ENCODE measurements around the gene ACER3. TPM values are rescaled to one million over a fixed set of nuclear protein-coding genes. Genes with fewer than 3 reads are reported as not detected.

The ACER3 gene
- total and polyA plus RNA-seq, 2 of the 4 experiments (the other 2 are of a cell fraction) = 3.5 to 10.0 TPM

- no peak overlapping the region for H2BK15ac ChIP-seq (ENCODE audit: low read depth, low read length)
- H3K9ac ChIP-seq (ENCODE audit: low read depth, low read length) = no peak overlapping the region
- no peak overlapping the region for H3K18ac ChIP-seq (ENCODE audit: low read depth, low read length)
- H3K4me2 ChIP-seq (ENCODE audit: low read depth, low read length) = no peak overlapping the region
- H3K4me1 ChIP-seq (ENCODE audit: control insufficient read depth, insufficient read depth, low read length) = no peaks in the 10 kb centered on the region
- no peak overlapping the region for H2AFZ ChIP-seq (replicated peaks; ENCODE audit: low read length, poor library complexity)
- H4K5ac ChIP-seq (ENCODE audit: low read depth, low read length) = no peak overlapping the region
- no peak for TF ChIP-seq POLR2A (IDR thresholded peaks at IDR 0.05; ENCODE audit: low read depth, low read length)
- no peak for TF ChIP-seq CTCF (conservative IDR thresholded peaks at IDR 0.05; ENCODE audit: low read depth, low read length)
- TF ChIP-seq RFX5 (IDR thresholded peaks at IDR 0.05; ENCODE audit: low read depth, low read length) = no peak
- no peak for TF ChIP-seq FOS (IDR thresholded peaks at IDR 0.05; ENCODE audit: low read depth, low read length)
- no peak for TF ChIP-seq ELK1 (IDR thresholded peaks at IDR 0.05; ENCODE audit: borderline replicate concordance, low read depth, low read length)
- no peak for TF ChIP-seq SMC3 (IDR thresholded peaks at IDR 0.05; ENCODE audit: low read depth, low read length)
- no peak for TF ChIP-seq USF2 (IDR thresholded peaks at IDR 0.05; ENCODE audit: low read depth, low read length)
- no peak for TF ChIP-seq MXI1 (IDR thresholded peaks at IDR 0.05; ENCODE audit: borderline replicate concordance, low read depth, low read length)
- TF ChIP-seq CEBPB (IDR thresholded peaks at IDR 0.05; ENCODE audit: low read depth, low read length) = no peak
- TF ChIP-seq NFE2L2 (IDR thresholded peaks at IDR 0.05; ENCODE audit: low read depth, low read length) = no peak
- TF ChIP-seq MAZ (IDR thresholded peaks at IDR 0.05; ENCODE audit: borderline replicate concordance, low read depth, low read length) = no peak
- no peak for TF ChIP-seq CHD1 (IDR thresholded peaks at IDR 0.05; ENCODE audit: low read depth, low read length)
- TF ChIP-seq RAD21 (IDR thresholded peaks at IDR 0.05; ENCODE audit: low read length) = no peak
- TF ChIP-seq RCOR1 (IDR thresholded peaks at IDR 0.05; ENCODE audit: insufficient replicate concordance, low read length) = no peak
- TF ChIP-seq MAFK (IDR thresholded peaks at IDR 0.05; ENCODE audit: low read depth, low read length) = no peak
- no peak for TF ChIP-seq BHLHE40 (IDR thresholded peaks at IDR 0.05; ENCODE audit: low read depth, low read length)
- no peak overlapping the region for H3K4ac ChIP-seq (ENCODE audit: low read depth, low read length)
- no peak overlapping the region for H3K56ac ChIP-seq (ENCODE audit: extremely low read depth, insufficient read depth, low read length)
- H3K36me3 ChIP-seq (ENCODE audit: control insufficient read depth, insufficient read depth, low read length) = no peaks in the 10 kb centered on the region
- no peak overlapping the region for H2BK120ac ChIP-seq (ENCODE audit: low read depth, low read length)
- ChIA-PET CTCF (interaction anchor here (0.6 kb wide), 1 partner anchor 24 kb away, joined by 3 read pairs; no protein-coding TSS in a partner anchor), POLR2A (ENCODE audit: unreplicated experiment) (no interaction called here)
- no peak overlapping the region for H4K8ac ChIP-seq (ENCODE audit: low read depth in 2 of 2, low read length in 2 of 2)
- no peak overlapping the region for H2BK5ac ChIP-seq (ENCODE audit: low read depth, low read length, poor library complexity, severe bottlenecking)
- no peaks in the 10 kb centered on the region for H3K9me1 ChIP-seq (ENCODE audit: insufficient read depth, low read length)
- H3K23ac ChIP-seq (ENCODE audit: low read depth, low read length) = no peak overlapping the region
- in situ Hi-C loops (cut with MboI; ENCODE audit: low sequenced_read_pairs) (no loop called here), intact Hi-C loops (cut with micrococcal nuclease) (no loop called here), dilution Hi-C loops (cut with HindIII; ENCODE audit: low sequenced_read_pairs, unreplicated experiment) (no loop called here)
- BruUV-seq (replicated peaks) = no TSS peak
- H4K91ac ChIP-seq (ENCODE audit: insufficient read depth, low read depth, low read length) = no peak overlapping the region
- H4K20me1 ChIP-seq (ENCODE audit: insufficient read depth, low read length) = no peaks in the 10 kb centered on the region
- H3K79me1 ChIP-seq (ENCODE audit: low read depth in 1 of 2, low read length in 2 of 2) = no peaks in the 10 kb centered on the region
- no peaks in the 10 kb centered on the region for H3K27me3 ChIP-seq (ENCODE audit: control insufficient read depth, insufficient read depth, low read length)
- H3K27ac ChIP-seq (ENCODE audit: insufficient read depth, low read length) = no peak overlapping the region
- ATAC-seq (ENCODE audit: low read depth) = no peak
- H3K14ac ChIP-seq (replicated peaks; ENCODE audit: low read depth, low read length) = no peak overlapping the region
- peak; percentile 5 for DNase-seq
- H3K9me3 ChIP-seq (ENCODE audit: control insufficient read depth, insufficient read depth, low read length) = no peaks in the 10 kb centered on the region
- H2AK9ac ChIP-seq (replicated peaks; ENCODE audit: low read depth, low read length, poor library complexity) = no peak overlapping the region
- H2BK20ac ChIP-seq (ENCODE audit: low read depth, low read length) = no peak overlapping the region
- H3K4me3 ChIP-seq (ENCODE audit: insufficient read depth, low read depth, low read length) = no peak overlapping the region
- WGBS, 2 experiments (ENCODE audit: extremely low coverage in 2 of 2, insufficient read length in 1 of 2) = 50% methylated on average over 2 of the region's 2 CpGs; no CpG with 5 or more reads in 1 of the 2 experiments
- no peak overlapping the region for H2AK5ac ChIP-seq (ENCODE audit: low read depth, low read length)
These were observed 143.2 kb downstream of the ACER3 start for GRCh38 chr11:77003963-77004362.
